C4-2B (cell line): ENCODE results near the gene BAHCC1.
A peak's percentile ranks its signal among the peaks of the same experiment; 100 is the strongest.

Source experiments
- H3K27ac ChIP-seq: fragments of 450-650 bp; 2 replicates; pipeline ENCODE4 v1.5.1; 2017
- CTCF ChIP-seq: fragments of 450-650 bp; conservative IDR thresholded peaks from 2 replicates; pipeline ENCODE4 v1.5.1; 2017; ENCODE audit warnings: mild to moderate bottlenecking
- ZFX ChIP-seq: fragments of 450-650 bp; IDR thresholded peaks from 2 replicates; pipeline ENCODE4 v1.6.1; 2017

The BAHCC1 gene

GRCh38 chr17:81365148-81365600 is 30.1 kb upstream of the BAHCC1 start:
- no peak for TF ChIP-seq CTCF
- no peak for TF ChIP-seq ZFX
- peak overlapping the region; percentile 94 for H3K27ac ChIP-seq

GRCh38 chr17:81365601-81366585 is 29.4 kb upstream of the BAHCC1 start:
- peak overlapping the region; percentile 94 for H3K27ac ChIP-seq
- TF ChIP-seq CTCF (no peak), ZFX (no peak)

GRCh38 chr17:81366648-81367047 is 28.6 kb upstream of the BAHCC1 start:
- H3K27ac ChIP-seq = peak overlapping the region; percentile 94
- TF ChIP-seq ZFX = no peak
- TF ChIP-seq CTCF = no peak

GRCh38 chr17:81367171-81367570 is 28.1 kb upstream of the BAHCC1 start:
- H3K27ac ChIP-seq = no peak overlapping the region

GRCh38 chr17:81368161-81369022 is 26.9 kb upstream of the BAHCC1 start:
- no peak for TF ChIP-seq CTCF
- TF ChIP-seq ZFX = no peak
- no peak overlapping the region for H3K27ac ChIP-seq

More at GRCh38 chr17:81367171-81367570, 28.1 kb upstream of the BAHCC1 start:
- TF ChIP-seq ZFX = no peak
- TF ChIP-seq CTCF = no peak

GRCh38 chr17:81370294-81370693 is 25.0 kb upstream of the BAHCC1 start:
- no peak overlapping the region for H3K27ac ChIP-seq
- TF ChIP-seq ZFX (no peak), CTCF (no peak)
